Suprapubic skin (tissue), 4 donors: ENCODE results near the gene GADL1. TPM values are rescaled to one million over a fixed set of nuclear protein-coding genes. Genes with fewer than 3 reads are reported as not detected.

Experiments used
- DNase-seq, 2 donors: peaks; one replicate each; pipeline ENCODE4 v3.0.0-alpha.2; 2019; ENCODE audit warnings: low spot score in 2 of 2
- H3K27ac ChIP-seq: fragments of 200-600 bp; sonication (generic); one replicate; pipeline ENCODE4 v1.5.1; 2019
- H3K27me3 ChIP-seq: fragments of 200-600 bp; sonication (generic); one replicate; pipeline ENCODE4 v1.5.1; 2019
- H3K36me3 ChIP-seq: fragments of 200-600 bp; sonication (generic); one replicate; pipeline ENCODE4 v1.5.1; 2019
- H3K4me1 ChIP-seq: fragments of 200-600 bp; sonication (generic); one replicate; pipeline ENCODE4 v1.5.1; 2019
- H3K4me3 ChIP-seq: fragments of 200-600 bp; sonication (generic); one replicate; pipeline ENCODE4 v1.5.1; 2019; ENCODE audit warnings: mild to moderate bottlenecking
- H3K9me3 ChIP-seq: fragments of 200-600 bp; sonication (generic); one replicate; pipeline ENCODE4 v1.5.1; 2019
- EP300 ChIP-seq: sonication (generic); formaldehyde crosslinking; IDR thresholded peaks from one replicate; pipeline ENCODE4 v1.6.1; 2017; ENCODE audit warnings: antibody characterized with exemption
- POLR2A ChIP-seq, 2 donors: fragments of 450-650 bp; IDR thresholded peaks; one replicate each; pipeline ENCODE4 v1.6.1; 2017; ENCODE audit warnings: antibody characterized with exemption in 2 of 2, mild to moderate bottlenecking in 2 of 2, moderate library complexity in 2 of 2
- POLR2AphosphoS5 ChIP-seq, 3 donors: sonication (generic); formaldehyde crosslinking; IDR thresholded peaks; one replicate each; pipeline ENCODE4 v1.6.1; 2017; ENCODE audit warnings: antibody characterized with exemption in 3 of 3
- WGBS: methylation state at CpG from one replicate; pipeline ENCODE4 v1.1.5; 2018; 5-methylcytosine and 5-hydroxymethylcytosine counted together
- total RNA-seq, 4 donors: library from RNA; depleted of rRNA; stranded (reverse); fragments of >200 nt; gene quantifications; one replicate each; pipeline ENCODE4 v1.1.0, GENCODE V29; 2016
- TF ChIP-seq, protein P1 (sequence below), 2 donors: fragments of 200-600 bp in 1 of 2; fragments of 450-650 bp in 1 of 2; sonication (generic) in 1 of 2; IDR thresholded peaks; one replicate each; pipeline ENCODE4 v1.5.1; 2016 to 2019; ENCODE audit warnings: antibody characterized with exemption in 2 of 2, mild to moderate bottlenecking in 1 of 2, moderate library complexity in 1 of 2

GADL1 gene
- total RNA-seq, 4 donors from 2014 or later, result not detected

- no peak for TF ChIP-seq EP300
- no peak for TF ChIP-seq POLR2A (IDR thresholded peaks at IDR 0.05)
- no peak for TF ChIP-seq POLR2AphosphoS5 (IDR thresholded peaks at IDR 0.05)
- TF ChIP-seq, protein P1, sequence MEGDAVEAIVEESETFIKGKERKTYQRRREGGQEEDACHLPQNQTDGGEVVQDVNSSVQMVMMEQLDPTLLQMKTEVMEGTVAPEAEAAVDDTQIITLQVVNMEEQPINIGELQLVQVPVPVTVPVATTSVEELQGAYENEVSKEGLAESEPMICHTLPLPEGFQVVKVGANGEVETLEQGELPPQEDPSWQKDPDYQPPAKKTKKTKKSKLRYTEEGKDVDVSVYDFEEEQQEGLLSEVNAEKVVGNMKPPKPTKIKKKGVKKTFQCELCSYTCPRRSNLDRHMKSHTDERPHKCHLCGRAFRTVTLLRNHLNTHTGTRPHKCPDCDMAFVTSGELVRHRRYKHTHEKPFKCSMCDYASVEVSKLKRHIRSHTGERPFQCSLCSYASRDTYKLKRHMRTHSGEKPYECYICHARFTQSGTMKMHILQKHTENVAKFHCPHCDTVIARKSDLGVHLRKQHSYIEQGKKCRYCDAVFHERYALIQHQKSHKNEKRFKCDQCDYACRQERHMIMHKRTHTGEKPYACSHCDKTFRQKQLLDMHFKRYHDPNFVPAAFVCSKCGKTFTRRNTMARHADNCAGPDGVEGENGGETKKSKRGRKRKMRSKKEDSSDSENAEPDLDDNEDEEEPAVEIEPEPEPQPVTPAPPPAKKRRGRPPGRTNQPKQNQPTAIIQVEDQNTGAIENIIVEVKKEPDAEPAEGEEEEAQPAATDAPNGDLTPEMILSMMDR (IDR thresholded peaks at IDR 0.05), result no peak
- no peak overlapping the region for H3K27ac ChIP-seq
- H3K4me3 ChIP-seq, result no peak overlapping the region
- H3K36me3 ChIP-seq, result no peaks in the 10 kb centered on the region
- H3K9me3 ChIP-seq, result no peaks in the 10 kb centered on the region
- peaks cover 7% of the 10 kb centered on the region for H3K27me3 ChIP-seq
- no peak for DNase-seq
- 80% methylated on average over 2 of the region's 2 CpGs for WGBS
- H3K4me1 ChIP-seq, result no peaks in the 10 kb centered on the region
These were observed 7.6 kb downstream of the GADL1 start for GRCh38 chr3:30886888-30887287.

- WGBS, result 96% methylated on average over 1 of the region's 1 CpG
- no peaks in the 10 kb centered on the region for H3K36me3 ChIP-seq
These were observed 15.6 kb downstream of the GADL1 start for GRCh38 chr3:30878862-30879261.

GRCh38 chr3:30875505-30875904 is 19.0 kb downstream of the GADL1 start:
- no peaks in the 10 kb centered on the region for H3K36me3 ChIP-seq
- TF ChIP-seq POLR2A (IDR thresholded peaks at IDR 0.05), result no peak
- TF ChIP-seq, protein P1 (IDR thresholded peaks at IDR 0.05), result no peak
- TF ChIP-seq POLR2AphosphoS5 (IDR thresholded peaks at IDR 0.05), result no peak
- no peak for TF ChIP-seq EP300
- WGBS, result 67% methylated on average over 5 of the region's 5 CpGs

More at GRCh38 chr3:30878862-30879261, 15.6 kb downstream of the GADL1 start:
- H3K4me3 ChIP-seq, result no peak overlapping the region
- no peaks in the 10 kb centered on the region for H3K4me1 ChIP-seq
- TF ChIP-seq POLR2AphosphoS5 (IDR thresholded peaks at IDR 0.05), result no peak
- TF ChIP-seq, protein P1 (IDR thresholded peaks at IDR 0.05), result no peak
- TF ChIP-seq EP300, result no peak
- TF ChIP-seq POLR2A (IDR thresholded peaks at IDR 0.05), result no peak
- H3K9me3 ChIP-seq, result no peaks in the 10 kb centered on the region
- H3K27ac ChIP-seq, result no peak overlapping the region
- no peaks in the 10 kb centered on the region for H3K27me3 ChIP-seq
- DNase-seq, result no peak

DNA sequence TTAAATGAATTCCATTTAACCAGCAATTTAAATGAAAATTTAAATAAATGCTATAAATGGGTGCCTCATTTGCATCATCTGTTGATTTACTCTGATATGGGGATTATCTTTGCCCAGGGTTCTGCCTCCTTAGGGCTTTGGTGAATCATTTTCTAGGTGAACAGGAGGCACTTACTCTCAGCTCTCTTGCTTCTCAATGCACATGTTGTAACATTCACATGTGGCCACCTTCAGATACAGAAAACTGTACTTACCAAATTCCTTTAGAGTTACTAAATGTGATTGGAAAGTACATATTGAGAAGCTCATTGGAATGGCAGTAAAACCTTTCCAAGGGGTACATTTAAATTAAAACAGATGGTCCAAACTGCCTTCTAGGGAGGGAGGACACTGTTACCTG is 20.8 kb downstream of the GADL1 start:
- Histone ChIP-seq H3K9me3 (no peaks in the 10 kb centered on the region), H3K27ac (no peak overlapping the region), H3K27me3 (no peaks in the 10 kb centered on the region), H3K36me3 (no peaks in the 10 kb centered on the region), H3K4me1 (no peaks in the 10 kb centered on the region), H3K4me3 (no peak overlapping the region)
- no peak for DNase-seq
- TF ChIP-seq POLR2A (IDR thresholded peaks at IDR 0.05) (no peak), EP300 (no peak), POLR2AphosphoS5 (IDR thresholded peaks at IDR 0.05) (no peak)
- TF ChIP-seq, protein P1 (IDR thresholded peaks at IDR 0.05), result no peak

More at GRCh38 chr3:30875505-30875904, 19.0 kb downstream of the GADL1 start:
- no peaks in the 10 kb centered on the region for H3K4me1 ChIP-seq
- no peaks in the 10 kb centered on the region for H3K27me3 ChIP-seq
- no peak for DNase-seq
- no peaks in the 10 kb centered on the region for H3K9me3 ChIP-seq
- H3K4me3 ChIP-seq, result no peak overlapping the region
- H3K27ac ChIP-seq, result no peak overlapping the region

DNA sequence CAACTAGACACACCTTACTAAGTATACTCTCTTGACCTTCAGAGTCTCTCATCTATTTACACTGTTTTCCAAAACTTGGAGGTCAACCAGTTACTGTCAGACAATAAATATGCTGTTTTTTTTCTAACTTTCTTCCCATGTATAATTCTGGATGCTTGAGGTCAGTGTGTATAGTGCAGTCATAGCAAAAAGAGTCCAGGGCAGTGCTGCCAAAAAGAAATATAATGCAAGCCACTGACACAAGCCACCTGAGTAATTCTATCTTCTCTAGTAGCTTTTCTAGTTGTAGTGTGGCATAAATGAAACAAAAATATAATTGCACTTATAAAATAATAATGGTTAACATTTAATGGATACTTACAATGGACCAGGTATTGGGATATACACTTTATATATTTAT is 21.6 kb downstream of the GADL1 start:
- Histone ChIP-seq H3K27ac (no peak overlapping the region), H3K4me1 (no peaks in the 10 kb centered on the region), H3K27me3 (no peaks in the 10 kb centered on the region), H3K9me3 (no peaks in the 10 kb centered on the region), H3K4me3 (no peak overlapping the region), H3K36me3 (no peaks in the 10 kb centered on the region)
- no peak for TF ChIP-seq EP300
- no peak for TF ChIP-seq POLR2AphosphoS5 (IDR thresholded peaks at IDR 0.05)
- TF ChIP-seq, protein P1 (IDR thresholded peaks at IDR 0.05), result no peak
- TF ChIP-seq POLR2A (IDR thresholded peaks at IDR 0.05), result no peak
- no peak for DNase-seq
